Vagina (tissue), 2 donors: ENCODE data around the gene MTERF4. TPM values are rescaled to one million over a fixed set of nuclear protein-coding genes. Genes with fewer than 3 reads are reported as not detected.

Experiments used
- DNase-seq, 2 donors: peaks; one replicate each; pipeline ENCODE4 v3.0.0-alpha.2; 2017; ENCODE audit errors: extremely low spot score in 2 of 2
- H3K27ac ChIP-seq: fragments of 200-600 bp; sonication (generic); one replicate; pipeline ENCODE4 v1.5.1; 2019
- H3K27me3 ChIP-seq: fragments of 200-600 bp; sonication (generic); one replicate; pipeline ENCODE4 v1.5.1; 2019
- H3K36me3 ChIP-seq, 2 donors: fragments of 200-600 bp; sonication (generic); one replicate each; pipeline ENCODE4 v1.5.1; 2017 to 2019
- H3K4me1 ChIP-seq: fragments of 200-600 bp; sonication (generic); one replicate; pipeline ENCODE4 v1.5.1; 2019
- H3K4me3 ChIP-seq, 2 donors: fragments of 200-600 bp; sonication (generic); 1 replicate in 1 of 2; 2 replicates in 1 of 2; pipeline ENCODE4 v1.5.1; 2016 to 2019
- H3K9me3 ChIP-seq: fragments of 200-600 bp; sonication (generic); one replicate; pipeline ENCODE4 v1.5.1; 2019
- POLR2A ChIP-seq, 2 donors: fragments of 450-650 bp; IDR thresholded peaks; one replicate each; pipeline ENCODE4 v1.6.1; 2017; ENCODE audit warnings: antibody characterized with exemption in 2 of 2, mild to moderate bottlenecking in 2 of 2, moderate library complexity in 2 of 2
- POLR2AphosphoS5 ChIP-seq, 2 donors: sonication (generic); formaldehyde crosslinking; IDR thresholded peaks; one replicate each; pipeline ENCODE4 v1.9.0; 2017; ENCODE audit warnings: antibody characterized with exemption in 2 of 2, mild to moderate bottlenecking in 2 of 2, low read depth in 1 of 2; ENCODE audit not compliant: insufficient read depth in 1 of 2
- intact Hi-C: fragments of 100-400 bp; cut with DNase I; formaldehyde crosslinking; loops from one replicate; pipeline ENCODE4 v1.15.1; 2023
- total RNA-seq: library from RNA; depleted of rRNA; stranded (reverse); fragments of >200 nt; gene quantifications from one replicate; pipeline ENCODE4 v1.2.3, GENCODE V29; 2016
- TF ChIP-seq, protein P1 (sequence below), 3 experiments: fragments of 450-650 bp in 2 of 3; fragments of 200-600 bp in 1 of 3; sonication (generic) in 1 of 3; IDR thresholded peaks; one replicate each; pipeline ENCODE4 v1.5.1; 2017 to 2019; ENCODE audit warnings: antibody characterized with exemption in 3 of 3, mild to moderate bottlenecking in 2 of 3, moderate library complexity in 2 of 3

MTERF4 gene
- total RNA-seq, 1 donor from 2014 or later, result 30.2 TPM

DNA sequence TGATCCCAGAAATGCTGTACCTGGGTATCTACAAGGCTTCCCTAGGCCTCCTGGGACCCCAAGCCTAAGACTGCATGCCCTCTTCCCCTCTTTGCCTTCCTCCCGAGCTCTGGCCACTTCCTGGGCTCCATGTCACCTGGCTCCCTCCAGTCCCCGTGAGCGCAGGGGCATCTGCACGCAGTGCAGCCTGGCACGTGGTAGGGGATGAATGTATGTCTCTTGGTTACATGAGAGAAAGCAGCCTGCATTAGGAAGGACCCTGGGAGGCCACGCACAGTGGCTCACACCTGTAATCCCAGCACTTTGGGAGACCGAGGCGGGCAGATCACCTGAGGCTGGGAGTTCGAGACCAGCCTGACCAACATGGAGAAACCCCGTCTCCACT lies 31.3 kb upstream of the MTERF4 start:
- intact Hi-C loops, result no loop called here
- Histone ChIP-seq H3K27ac (no peak overlapping the region), H3K36me3 (no peaks in the 10 kb centered on the region), H3K9me3 (no peaks in the 10 kb centered on the region), H3K4me3 (no peak overlapping the region), H3K27me3 (no peaks in the 10 kb centered on the region), H3K4me1 (no peaks in the 10 kb centered on the region)
- DNase-seq, result no peak
- TF ChIP-seq, protein P1, sequence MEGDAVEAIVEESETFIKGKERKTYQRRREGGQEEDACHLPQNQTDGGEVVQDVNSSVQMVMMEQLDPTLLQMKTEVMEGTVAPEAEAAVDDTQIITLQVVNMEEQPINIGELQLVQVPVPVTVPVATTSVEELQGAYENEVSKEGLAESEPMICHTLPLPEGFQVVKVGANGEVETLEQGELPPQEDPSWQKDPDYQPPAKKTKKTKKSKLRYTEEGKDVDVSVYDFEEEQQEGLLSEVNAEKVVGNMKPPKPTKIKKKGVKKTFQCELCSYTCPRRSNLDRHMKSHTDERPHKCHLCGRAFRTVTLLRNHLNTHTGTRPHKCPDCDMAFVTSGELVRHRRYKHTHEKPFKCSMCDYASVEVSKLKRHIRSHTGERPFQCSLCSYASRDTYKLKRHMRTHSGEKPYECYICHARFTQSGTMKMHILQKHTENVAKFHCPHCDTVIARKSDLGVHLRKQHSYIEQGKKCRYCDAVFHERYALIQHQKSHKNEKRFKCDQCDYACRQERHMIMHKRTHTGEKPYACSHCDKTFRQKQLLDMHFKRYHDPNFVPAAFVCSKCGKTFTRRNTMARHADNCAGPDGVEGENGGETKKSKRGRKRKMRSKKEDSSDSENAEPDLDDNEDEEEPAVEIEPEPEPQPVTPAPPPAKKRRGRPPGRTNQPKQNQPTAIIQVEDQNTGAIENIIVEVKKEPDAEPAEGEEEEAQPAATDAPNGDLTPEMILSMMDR (IDR thresholded peaks at IDR 0.05), result no peak
- TF ChIP-seq POLR2AphosphoS5 (IDR thresholded peaks at IDR 0.05; ENCODE audit: insufficient read depth in 1 of 2, low read depth in 1 of 2) (no peak), POLR2A (IDR thresholded peaks at IDR 0.05) (no peak)

DNA sequence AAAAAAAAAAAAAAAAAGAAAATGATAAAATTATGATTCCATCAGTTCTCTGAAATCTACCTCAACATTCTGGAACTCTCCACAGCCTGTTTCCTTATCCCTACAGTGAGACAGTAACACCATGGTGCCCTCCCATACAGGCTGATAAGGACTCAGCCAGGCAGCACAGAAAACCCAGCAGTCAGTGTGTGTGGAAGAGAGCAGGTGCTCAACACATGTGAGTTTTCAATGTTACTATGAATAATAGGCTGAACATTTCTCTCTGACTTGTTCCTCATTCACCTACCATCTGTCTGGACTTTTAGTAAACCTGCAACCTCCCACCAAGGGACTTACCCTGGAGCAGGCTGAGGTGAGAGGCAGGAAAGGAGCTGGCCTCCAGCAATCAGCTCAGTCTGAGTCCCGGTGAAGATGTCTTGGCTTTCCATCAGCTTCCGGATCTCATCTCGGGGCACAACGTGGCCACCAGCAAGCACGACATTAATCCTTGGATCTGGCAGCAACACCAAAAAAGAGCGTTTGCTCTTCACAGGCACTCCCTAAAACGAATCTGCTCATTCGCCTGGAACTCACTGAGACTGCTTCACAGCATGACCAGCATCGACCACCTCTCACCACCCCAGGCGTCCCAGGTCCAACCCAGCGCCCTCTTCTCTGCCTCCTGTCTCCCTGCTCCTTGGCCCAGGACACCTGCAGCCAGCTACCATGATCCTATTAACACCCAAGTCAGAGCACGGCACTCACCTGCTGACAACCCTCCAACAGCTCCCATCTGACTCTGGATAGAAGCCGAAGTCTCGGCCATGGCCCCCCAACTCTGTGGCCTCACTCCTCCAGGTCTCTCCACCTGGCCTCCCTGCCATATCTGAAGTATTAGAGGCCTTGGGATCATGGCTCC lies 30.7 kb upstream of the MTERF4 start:
- H3K4me3 ChIP-seq, result no peak overlapping the region
- intact Hi-C loops, result no loop called here
- TF ChIP-seq, protein P1 (IDR thresholded peaks at IDR 0.05), result no peak
- no peak for TF ChIP-seq POLR2AphosphoS5 (IDR thresholded peaks at IDR 0.05; ENCODE audit: insufficient read depth in 1 of 2, low read depth in 1 of 2)
- TF ChIP-seq POLR2A (IDR thresholded peaks at IDR 0.05), result no peak
- DNase-seq, result no peak
- no peaks in the 10 kb centered on the region for H3K9me3 ChIP-seq
- H3K27me3 ChIP-seq, result no peaks in the 10 kb centered on the region
- no peak overlapping the region for H3K27ac ChIP-seq
- H3K36me3 ChIP-seq, result no peaks in the 10 kb centered on the region
- H3K4me1 ChIP-seq, result no peaks in the 10 kb centered on the region

DNA sequence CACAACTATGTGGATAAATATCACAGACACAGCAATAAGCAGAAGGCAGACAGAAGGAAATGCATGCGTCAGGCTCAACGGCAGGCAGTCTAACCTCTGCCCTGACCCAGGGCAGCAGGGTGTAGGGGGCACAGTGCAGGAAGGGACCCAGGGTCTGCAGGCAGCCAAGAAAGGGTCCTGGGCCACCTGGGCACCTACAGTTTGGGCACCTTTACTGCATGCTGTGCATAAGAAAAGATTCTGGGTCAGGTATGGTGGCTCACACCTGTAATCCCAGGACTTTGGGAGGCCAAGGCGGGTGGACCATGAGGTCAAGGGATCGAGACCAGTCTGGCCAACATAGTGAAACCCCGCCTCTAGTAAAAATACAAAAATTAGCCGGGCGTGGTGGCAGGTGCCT lies 29.4 kb upstream of the MTERF4 start:
- DNase-seq, result no peak
- Histone ChIP-seq H3K36me3 (no peaks in the 10 kb centered on the region), H3K4me1 (no peaks in the 10 kb centered on the region), H3K27me3 (no peaks in the 10 kb centered on the region), H3K27ac (no peak overlapping the region), H3K9me3 (no peaks in the 10 kb centered on the region), H3K4me3 (no peak overlapping the region)
- intact Hi-C loops, result no loop called here
- TF ChIP-seq, protein P1 (IDR thresholded peaks at IDR 0.05), result no peak
- TF ChIP-seq POLR2AphosphoS5 (IDR thresholded peaks at IDR 0.05; ENCODE audit: insufficient read depth in 1 of 2, low read depth in 1 of 2) (no peak), POLR2A (IDR thresholded peaks at IDR 0.05) (no peak)

DNA sequence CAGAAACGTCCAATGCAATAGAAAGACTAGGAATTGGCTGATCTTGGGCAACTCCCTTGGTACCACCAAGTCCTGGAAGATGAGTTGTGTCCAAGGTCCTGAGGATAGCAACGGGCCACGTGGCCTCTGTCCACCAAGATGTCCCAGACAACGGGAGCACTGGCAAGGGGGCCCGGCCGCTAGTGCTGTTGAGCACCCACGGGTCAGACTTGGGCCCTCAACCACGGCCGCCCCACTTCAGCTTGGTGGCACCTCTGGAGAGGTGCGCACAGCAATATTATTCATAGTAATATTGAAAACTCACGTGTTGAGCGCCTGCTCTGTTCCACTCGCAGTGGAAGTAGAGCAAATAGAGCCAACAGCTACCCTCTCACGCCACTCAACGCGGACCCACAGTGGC lies 28.2 kb upstream of the MTERF4 start:
- no peak overlapping the region for H3K27ac ChIP-seq
- H3K36me3 ChIP-seq, result no peaks in the 10 kb centered on the region
- H3K9me3 ChIP-seq, result no peaks in the 10 kb centered on the region
- no peak for DNase-seq
- no peaks in the 10 kb centered on the region for H3K4me1 ChIP-seq
- no peaks in the 10 kb centered on the region for H3K27me3 ChIP-seq
- intact Hi-C loops, result no loop called here
- no peak overlapping the region for H3K4me3 ChIP-seq
- TF ChIP-seq, protein P1 (IDR thresholded peaks at IDR 0.05), result no peak
- TF ChIP-seq POLR2A (IDR thresholded peaks at IDR 0.05), result no peak
- no peak for TF ChIP-seq POLR2AphosphoS5 (IDR thresholded peaks at IDR 0.05; ENCODE audit: insufficient read depth in 1 of 2, low read depth in 1 of 2)
